HG02759 (cell line): ENCODE measurements around the gene TAS2R38.
"Not testable (repeated sequence)": the region's sequence is repeated elsewhere in the genome, so short reads cannot be mapped to it uniquely, and the experiment has no call there.

Experiments used
- ATAC-seq: cut with Tn5 transposase; IDR thresholded peaks from one replicate; pipeline ENCODE4 v1.9.1; 2021; ENCODE audit warnings: mild to moderate bottlenecking, moderate library complexity; ENCODE audit not compliant: unreplicated experiment

The TAS2R38 gene

GRCh38 chr7:141973673-141974072, at the start of gene TAS2R38:
TAS2R38 (minus strand) TSS chr7:141973773; CDS start chr7:141973689, 84 bp downstream.
- no peak for ATAC-seq

DNA sequence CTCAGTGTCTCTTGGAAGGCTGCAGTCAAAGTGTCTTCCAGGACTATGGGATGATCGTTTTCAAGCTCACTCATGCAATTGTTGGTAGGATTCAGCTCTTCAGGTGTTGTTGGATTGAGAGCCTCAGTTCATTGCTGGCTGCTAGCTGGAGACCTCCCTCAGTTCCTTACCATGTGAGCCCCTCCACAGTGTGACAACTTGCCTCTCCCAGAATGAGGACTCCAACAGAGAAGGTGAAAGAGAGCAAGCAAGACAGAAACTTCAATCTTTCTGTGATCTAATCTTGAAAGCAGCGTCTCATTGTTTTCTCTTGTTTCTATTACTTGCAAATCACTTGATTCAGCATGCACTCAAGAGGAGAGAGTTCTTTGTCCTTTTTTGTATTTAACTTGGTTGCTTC, 44.6 kb upstream of the TAS2R38 start:
- no peak for ATAC-seq

DNA sequence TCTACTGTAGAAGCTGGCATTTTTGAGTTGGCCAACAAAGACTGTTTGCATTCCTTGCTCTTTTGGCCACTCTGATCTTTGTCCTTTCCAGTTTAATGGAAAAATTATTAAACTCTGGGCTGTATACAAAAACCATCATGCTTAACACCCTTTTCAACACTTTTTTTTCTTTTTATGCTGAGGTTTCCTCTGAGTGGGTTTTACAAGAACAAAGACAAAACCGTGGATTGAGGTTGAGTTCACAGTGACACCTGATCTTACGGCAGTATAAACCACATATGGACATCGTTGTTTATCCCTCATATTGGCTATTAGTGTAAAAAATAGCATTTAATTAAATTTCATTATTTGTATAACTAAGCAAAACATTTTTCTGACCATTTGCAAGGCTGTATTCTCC, 43.9 kb upstream of the TAS2R38 start:
- no peak for ATAC-seq

- no peak for ATAC-seq
Observed at GRCh38 chr7:142012825-142013511, 39.4 kb upstream of the TAS2R38 start.

DNA sequence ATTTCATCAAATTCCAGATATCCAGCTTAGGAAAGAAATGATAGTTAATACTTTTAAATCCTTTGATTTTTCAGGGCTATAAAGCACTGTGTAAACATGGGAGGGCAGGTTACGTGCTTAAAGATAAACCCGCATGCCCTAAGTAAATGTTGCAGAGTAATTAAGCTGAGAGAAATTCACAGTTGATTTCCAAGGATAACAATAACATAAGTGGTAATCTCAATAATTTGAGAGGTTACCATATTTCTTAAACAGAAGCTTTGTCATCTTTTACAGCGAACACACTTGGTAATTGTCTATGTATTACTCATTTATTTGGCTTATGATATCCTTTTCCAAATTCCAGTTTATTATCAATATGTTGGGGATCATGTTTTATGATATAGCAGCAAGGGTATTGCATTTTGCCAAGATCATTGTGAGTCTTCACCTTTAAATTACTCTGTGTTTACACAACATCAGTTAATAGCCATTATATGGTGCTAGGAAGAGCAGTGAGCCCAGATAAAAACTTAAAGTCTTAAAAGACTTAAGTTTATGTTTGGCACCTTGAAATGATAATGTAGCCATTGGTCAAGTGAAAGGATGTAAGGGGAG, 37.5 kb upstream of the TAS2R38 start:
- no peak for ATAC-seq

- ATAC-seq: no peak
Observed at GRCh38 chr7:142009187-142009586, 35.6 kb upstream of the TAS2R38 start.

DNA sequence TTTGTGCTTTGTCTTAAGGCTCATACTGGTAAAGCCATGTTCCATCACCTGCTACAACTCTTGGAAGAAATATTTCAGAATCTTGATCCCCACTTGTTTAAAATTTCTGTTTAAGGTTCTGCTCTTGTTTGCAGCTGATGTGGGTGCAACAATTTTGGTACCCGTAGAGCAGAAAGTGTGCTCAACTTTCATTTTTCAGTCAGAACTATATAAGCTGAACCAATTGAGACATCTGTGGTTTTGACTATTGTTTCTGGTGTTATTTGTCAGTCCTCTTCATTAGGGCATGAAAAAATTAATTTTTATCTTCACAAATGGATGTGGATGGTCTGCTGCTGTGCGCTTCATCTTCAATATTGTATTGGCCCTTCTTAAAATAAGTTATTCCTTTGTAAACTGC, 33.0 kb upstream of the TAS2R38 start:
- ATAC-seq: no peak

GRCh38 chr7:142002179-142002578, 28.6 kb upstream of the TAS2R38 start:
- no peak for ATAC-seq

- ATAC-seq: no peak
Observed at GRCh38 chr7:142001163-142001874, 27.7 kb upstream of the TAS2R38 start.

DNA sequence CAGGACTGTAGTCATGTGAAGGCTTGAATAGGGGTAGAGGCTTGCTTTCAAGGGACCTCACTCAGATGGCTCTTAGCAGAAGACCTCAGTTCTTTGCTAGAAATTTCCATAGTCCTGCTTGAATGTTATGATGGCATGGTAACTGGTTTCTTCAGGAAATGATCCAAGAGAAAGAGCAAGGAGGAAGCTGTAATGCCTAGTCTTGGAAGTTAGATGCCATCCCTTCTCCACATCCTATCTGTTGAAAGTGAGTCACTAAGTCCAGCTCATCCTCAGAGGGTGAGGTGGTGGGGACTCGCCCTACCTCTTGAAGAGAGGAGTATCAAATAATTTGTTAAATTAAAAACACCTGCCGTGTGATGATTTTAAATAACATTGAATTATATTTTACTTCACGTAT, 26.7 kb upstream of the TAS2R38 start:
- ATAC-seq: no peak

GRCh38 chr7:141999058-141999623, 25.6 kb upstream of the TAS2R38 start:
- no peak for ATAC-seq

DNA sequence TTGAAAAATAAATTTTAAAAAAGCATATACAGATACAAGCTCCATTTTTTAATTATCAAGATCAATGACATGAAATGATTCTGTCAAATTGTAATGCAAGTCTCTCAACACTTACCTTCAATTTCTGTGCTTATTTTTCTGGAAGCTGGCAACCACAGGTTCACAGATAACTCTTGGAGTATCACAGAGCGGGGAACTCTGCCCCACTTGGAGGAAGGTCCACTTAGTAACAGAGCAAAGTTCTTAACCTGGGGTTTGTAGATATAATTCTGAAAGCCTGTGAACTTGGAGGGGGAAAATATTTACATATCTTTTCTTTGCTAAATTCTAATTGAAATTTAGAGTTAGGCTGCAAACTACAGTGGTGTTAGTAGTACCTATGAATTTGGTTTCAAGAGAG, 19.8 kb upstream of the TAS2R38 start:
- ATAC-seq: no peak

DNA sequence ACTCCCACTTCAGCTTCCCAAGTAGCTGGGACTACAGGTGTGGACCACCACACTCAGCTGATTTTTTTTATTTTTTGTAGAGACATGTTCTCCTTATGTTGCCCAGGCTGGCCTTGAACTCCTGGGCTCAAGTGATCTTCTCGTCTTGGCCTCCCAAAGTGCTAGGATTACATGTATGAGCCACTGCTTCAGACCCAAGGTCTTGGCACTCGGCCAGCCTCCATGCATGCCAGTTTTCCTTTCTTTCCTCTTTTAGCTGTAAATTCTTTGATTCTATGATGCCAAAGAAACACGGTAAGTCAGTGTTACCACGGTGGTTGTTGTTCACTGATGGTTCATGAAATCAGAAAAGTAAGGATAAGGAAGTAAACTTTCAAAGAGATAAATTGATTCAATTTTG, 19.1 kb upstream of the TAS2R38 start:
- no peak for ATAC-seq

GRCh38 chr7:141992156-141992555, 18.6 kb upstream of the TAS2R38 start:
- no peak for ATAC-seq

DNA sequence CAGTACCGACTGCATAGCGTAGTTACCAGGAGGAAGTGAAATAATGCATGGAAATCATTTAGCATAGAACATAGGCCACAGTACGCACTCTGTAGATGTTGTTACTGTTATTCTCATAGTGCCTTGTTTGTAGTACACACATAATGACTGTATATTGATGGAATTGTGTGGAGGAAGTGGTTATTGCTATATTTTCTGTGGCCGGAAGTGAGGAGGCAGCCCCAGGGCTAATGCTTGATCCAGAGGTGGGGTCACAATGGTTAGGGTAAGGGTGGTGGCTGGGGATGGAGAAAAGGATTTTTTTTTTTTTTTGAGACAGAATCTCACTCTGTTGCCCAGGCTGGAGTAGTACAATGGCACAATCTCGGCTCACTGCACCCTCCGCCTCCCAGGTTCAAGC, 17.6 kb upstream of the TAS2R38 start:
- ATAC-seq: no peak

- no peak for ATAC-seq
Observed at GRCh38 chr7:141990011-141990725, 16.6 kb upstream of the TAS2R38 start.

DNA sequence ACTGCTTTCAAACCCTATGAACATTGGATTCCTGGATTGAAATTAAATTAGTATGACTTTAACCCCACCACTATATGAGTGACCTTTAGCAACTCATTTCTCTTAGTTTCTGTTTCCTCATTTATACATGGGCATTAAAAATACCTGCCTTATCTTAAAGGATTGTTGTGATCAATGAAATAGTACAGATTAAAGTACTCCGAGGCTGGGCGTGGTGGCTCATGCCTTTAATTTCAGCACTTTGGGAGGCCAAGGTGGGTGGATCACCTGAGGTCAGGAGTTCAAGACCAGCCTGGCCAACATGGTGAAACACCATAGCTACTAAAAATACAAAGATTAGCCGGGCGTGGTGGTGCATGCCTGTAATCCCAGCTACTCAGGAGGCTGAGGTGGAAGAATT, 14.2 kb upstream of the TAS2R38 start:
- ATAC-seq: not testable (repeated sequence)

DNA sequence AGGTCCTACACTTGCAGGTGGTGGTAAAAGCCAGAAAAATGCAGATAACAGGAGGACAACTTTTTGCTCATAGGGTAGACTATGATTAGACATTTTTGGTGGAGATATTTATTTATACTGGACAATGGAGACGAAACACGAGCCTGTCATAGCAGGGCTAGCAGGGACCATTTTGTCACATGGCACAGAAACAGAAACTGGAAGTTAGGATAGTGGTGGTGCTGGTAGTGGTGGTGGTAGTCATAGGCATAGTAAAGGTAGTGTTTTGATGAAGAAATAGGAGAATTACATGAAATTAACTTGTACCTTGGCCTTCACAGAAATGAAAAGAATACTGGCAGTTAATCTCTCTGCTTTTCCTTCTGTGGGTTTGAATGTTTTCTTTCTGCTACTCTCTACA, 13.3 kb upstream of the TAS2R38 start:
- no peak for ATAC-seq

DNA sequence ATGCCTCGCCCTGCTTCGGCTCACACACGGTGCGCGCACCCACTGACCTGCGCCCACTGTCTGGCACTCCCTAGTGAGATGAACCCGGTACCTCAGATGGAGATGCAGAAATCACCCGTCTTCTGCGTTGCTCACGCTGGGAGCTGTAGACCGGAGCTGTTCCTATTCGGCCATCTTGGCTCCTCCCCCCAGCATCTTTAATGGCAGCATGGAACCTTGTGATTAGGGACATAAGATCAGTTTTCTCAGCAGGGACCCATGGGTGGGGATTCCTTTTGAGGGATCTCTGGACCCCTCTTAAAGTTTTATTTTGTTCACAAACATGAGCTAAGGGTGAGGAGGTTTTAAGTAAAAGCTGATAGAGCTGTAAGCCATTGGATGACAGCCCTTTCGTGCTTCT, 12.4 kb upstream of the TAS2R38 start:
- ATAC-seq: not testable (repeated sequence)

DNA sequence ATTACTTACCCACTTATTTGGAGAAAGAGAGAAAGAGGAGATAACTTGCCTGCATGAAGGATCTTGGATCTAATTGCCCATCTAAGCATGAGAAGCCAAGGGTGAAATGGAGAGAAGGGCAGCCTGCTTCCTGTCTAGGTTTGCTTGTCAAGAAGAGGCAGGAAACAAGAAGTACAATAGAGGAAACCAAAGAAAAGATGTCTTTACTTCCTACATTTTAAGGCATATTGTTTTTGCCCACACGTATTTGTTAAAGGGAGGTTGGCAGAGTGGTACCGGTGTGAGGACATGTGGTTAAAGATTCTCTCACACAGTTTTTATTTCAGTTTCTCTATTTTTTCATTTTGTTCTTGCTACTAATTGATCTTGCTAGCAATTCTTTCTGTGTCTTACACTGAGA, 6.0 kb upstream of the TAS2R38 start:
- no peak for ATAC-seq

- no peak for ATAC-seq
Observed at GRCh38 chr7:141978351-141978750, 4.8 kb upstream of the TAS2R38 start.
